ENCODE results near the gene SREBF2.

SREBF2 gene

GRCh38 chr22:41832553-41833368, at the start of gene SREBF2:
TSS of gene SREBF2 (plus strand) at chr22:41833105. CDS start at chr22:41833271, 166 bp downstream.
- in situ Hi-C loops (cut with MboI; ENCODE audit: low sequenced_read_pairs): no loop called here

DNA sequence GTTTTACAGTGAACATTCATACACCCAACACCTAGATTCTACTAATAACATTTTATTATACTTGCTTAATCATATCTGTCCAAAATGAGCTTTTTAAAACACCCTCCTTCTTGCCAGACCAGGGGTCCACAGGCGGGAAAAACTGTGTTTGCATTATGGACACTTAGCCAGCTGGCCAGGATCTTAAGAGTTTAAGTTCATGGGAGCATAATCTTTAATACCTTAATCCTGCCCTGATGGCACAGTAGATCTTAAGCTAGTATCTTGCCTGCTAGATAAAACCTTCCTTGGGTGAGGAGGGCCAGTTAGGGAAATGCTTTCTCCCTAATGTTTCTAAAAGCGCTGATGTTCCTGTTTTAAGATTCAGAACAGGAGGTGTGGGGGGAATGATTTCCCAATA, 45.6 kb upstream of the SREBF2 start:
- in situ Hi-C loops (cut with MboI; ENCODE audit: low sequenced_read_pairs): no loop called here

- in situ Hi-C loops (cut with MboI; ENCODE audit: low sequenced_read_pairs): no loop called here
Observed at GRCh38 chr22:41793871-41794270, 39.0 kb upstream of the SREBF2 start.

DNA sequence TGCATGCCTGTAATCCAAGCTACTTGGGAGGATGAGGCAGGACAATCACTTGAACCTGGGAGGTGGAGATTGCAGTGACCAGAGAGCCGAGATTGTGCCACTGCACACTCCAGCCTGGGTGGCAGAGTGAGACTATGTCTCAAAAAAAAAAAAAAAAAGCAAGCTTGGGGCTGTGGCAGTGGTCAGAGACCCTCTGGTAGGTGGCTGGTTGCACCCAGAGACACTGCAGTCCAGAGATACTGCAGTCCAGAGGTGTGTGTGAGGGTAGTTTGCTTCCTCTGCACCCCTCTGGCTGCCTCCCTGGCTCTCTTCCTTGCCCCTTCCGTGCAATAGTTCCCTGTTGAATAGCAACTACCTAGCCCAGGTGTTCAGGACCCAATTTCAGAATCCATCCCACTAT, 34.2 kb upstream of the SREBF2 start:
- in situ Hi-C loops (cut with MboI; ENCODE audit: low sequenced_read_pairs): no loop called here

GRCh38 chr22:41799486-41800347, 33.2 kb upstream of the SREBF2 start:
- in situ Hi-C loops (cut with MboI; ENCODE audit: low sequenced_read_pairs): no loop called here

GRCh38 chr22:41800348-41801146, 32.4 kb upstream of the SREBF2 start, which contains the start of gene CCDC134:
TSS of gene CCDC134 (plus strand) at chr22:41800679. CDS start at chr22:41808891, 8,212 bp downstream.
- in situ Hi-C loops (cut with MboI; ENCODE audit: low sequenced_read_pairs): no loop called here

DNA sequence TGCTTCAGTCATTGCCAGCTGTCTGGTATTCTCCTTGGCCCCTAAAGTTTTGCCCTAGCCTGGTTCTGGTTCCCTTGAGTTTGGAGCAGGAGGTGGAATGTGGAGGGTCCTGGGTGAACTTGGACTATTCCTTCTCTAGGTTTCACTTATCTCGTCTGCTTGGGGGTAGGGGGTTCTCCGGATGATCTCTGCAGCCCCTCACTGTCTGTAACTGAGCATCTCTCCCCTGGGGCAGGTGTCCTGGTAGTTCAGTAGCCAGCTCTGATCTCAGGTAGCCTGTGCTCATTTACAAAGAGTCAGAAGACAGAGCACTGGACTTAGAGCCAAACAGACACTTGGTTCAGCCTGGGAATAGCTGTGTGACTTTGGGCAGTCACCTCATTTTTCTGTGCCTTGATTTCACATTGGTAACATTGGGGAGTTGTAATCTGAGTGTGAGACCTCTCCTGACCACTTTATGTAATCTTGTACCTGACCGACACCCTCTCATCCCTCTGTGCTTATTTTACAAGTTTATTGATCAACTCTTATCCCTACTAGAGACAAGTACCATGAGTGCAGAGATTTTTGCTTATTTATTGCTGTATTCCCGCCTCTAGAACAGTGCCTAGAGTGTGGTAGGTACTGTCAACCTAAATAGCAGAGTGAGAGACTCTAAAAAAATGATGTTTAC, 31.6 kb upstream of the SREBF2 start:
- in situ Hi-C loops (cut with MboI; ENCODE audit: low sequenced_read_pairs): no loop called here

- in situ Hi-C loops (cut with MboI; ENCODE audit: low sequenced_read_pairs): no loop called here
Observed at GRCh38 chr22:41801886-41802285, 31.0 kb upstream of the SREBF2 start.

DNA sequence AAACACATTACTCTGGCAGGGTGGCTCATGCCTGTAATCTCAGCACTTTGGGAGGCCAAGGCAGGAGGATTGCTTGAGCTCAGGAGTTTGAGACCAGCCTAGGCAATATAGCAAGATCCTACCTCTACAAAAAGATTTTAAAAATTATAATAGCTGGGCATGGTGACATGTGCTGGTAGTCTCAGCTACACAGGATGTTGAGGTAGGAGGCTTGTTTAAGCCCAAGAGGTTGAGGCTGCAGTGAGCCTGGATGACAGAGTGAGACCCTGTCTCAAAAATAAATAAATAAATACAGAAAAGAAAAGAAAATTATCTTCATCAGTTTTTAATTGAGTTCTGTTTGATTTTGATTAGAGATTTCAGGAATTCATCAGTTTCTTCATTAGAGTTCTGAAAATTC, 27.3 kb upstream of the SREBF2 start:
- in situ Hi-C loops (cut with MboI; ENCODE audit: low sequenced_read_pairs): no loop called here

- in situ Hi-C loops (cut with MboI; ENCODE audit: low sequenced_read_pairs): no loop called here
Observed at GRCh38 chr22:41808400-41808799, 24.5 kb upstream of the SREBF2 start.

DNA sequence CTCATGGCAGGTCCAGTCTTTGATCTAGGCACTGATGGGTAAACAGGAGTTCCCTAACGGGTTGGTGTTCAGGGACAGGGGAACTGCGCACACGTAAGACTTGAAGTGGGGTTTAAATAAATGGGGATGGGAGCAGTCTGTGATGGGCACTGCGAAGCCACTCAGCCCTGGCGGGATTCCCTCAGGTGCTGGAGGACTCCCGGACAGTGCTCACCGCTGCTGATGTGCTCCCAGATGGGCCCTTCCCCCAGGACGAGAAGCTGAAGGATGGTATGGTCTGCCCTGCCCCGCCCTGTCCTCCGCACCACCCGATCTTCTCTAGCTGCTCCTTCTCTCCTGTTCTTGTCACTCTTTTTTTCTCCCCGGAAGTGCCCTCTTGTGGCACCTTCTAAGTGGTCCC, 22.9 kb upstream of the SREBF2 start:
- in situ Hi-C loops (cut with MboI; ENCODE audit: low sequenced_read_pairs): no loop called here

DNA sequence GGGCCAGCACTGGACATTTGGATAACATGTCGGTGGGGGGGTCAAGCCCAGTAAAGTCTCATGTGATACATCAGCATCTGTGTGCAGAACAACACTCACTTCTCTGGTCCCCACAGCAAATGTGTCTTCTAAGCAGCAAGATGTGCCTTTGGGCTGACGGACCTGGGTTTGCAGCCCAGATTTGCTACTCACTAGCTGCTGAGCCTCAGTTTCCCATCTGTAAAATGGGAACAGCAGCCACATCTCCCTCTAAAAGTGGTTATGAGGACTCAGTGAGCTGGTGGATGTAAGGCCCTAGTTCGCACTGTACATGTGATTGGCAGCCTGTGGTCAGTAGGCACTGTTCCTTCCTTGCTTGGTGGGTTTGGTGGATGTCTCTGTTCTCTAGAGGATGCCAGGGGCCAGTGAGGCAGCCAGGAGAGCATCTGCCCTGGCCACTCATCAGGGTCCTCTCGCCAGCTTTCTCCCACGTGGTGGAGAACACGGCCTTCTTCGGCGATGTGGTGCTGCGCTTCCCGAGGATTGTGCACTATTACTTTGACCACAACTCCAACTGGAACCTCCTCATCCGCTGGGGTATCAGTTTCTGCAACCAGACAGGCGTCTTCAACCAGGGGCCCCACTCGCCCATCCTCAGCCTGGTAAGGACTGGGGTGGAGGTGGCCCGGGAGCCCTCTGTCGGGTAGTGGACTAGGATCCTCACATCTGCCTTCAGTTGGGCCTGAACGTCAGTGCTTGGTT, 19.9 kb upstream of the SREBF2 start:
- in situ Hi-C loops (cut with MboI; ENCODE audit: low sequenced_read_pairs): no loop called here

- in situ Hi-C loops (cut with MboI; ENCODE audit: low sequenced_read_pairs): no loop called here
Observed at GRCh38 chr22:41813726-41814410, 19.0 kb upstream of the SREBF2 start.

GRCh38 chr22:41815716-41816115, 17.2 kb upstream of the SREBF2 start:
- in situ Hi-C loops (cut with MboI; ENCODE audit: low sequenced_read_pairs): no loop called here

- in situ Hi-C loops (cut with MboI; ENCODE audit: low sequenced_read_pairs): no loop called here
Observed at GRCh38 chr22:41816241-41816640, 16.7 kb upstream of the SREBF2 start.

GRCh38 chr22:41816871-41817270, 16.0 kb upstream of the SREBF2 start:
- in situ Hi-C loops (cut with MboI; ENCODE audit: low sequenced_read_pairs): no loop called here

GRCh38 chr22:41818011-41818410, 14.9 kb upstream of the SREBF2 start:
- in situ Hi-C loops (cut with MboI; ENCODE audit: low sequenced_read_pairs): no loop called here

- in situ Hi-C loops (cut with MboI; ENCODE audit: low sequenced_read_pairs): no loop called here
Observed at GRCh38 chr22:41818596-41818995, 14.3 kb upstream of the SREBF2 start.

DNA sequence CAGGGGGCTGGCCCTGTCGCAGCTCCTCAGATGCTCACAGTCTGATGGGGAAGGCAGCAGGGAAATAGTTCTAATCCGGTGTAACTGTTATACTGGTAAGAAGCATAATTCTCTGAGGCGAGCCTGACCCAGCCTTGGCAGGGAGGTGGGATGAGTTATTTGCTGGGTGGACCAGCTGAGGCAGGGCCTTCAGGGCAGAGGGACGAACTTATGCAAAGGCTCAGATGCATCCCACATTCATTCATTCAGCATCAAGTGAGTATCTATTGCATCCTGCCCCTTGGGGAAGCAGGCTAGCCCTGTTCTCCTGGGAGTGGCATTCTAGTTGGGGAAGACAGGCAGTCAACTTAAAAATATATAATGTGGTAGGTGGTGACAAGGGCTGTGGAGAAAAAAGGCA, 13.6 kb upstream of the SREBF2 start:
- in situ Hi-C loops (cut with MboI; ENCODE audit: low sequenced_read_pairs): no loop called here

Data from HL-60/S4 (cell line).